Osteocyte (in vitro differentiated cells): Measurements from ENCODE around the gene PROP1. TPM values are rescaled to one million over a fixed set of nuclear protein-coding genes. Genes with fewer than 3 reads are reported as not detected.
A peak's percentile ranks its signal among the peaks of the same experiment; 100 is the strongest.

Experiments used
- DNase-seq: peaks from one replicate; pipeline ENCODE4 v3.0.0; 2021; ENCODE audit warnings: mixed read lengths; ENCODE audit not compliant: unreplicated experiment; ENCODE audit errors: extremely low spot score
- H3K27ac Mint-ChIP-seq: one replicate; pipeline ENCODE4 v1.8.0; 2021; ENCODE audit warnings: mild to moderate bottlenecking, mixed read lengths; ENCODE audit not compliant: unreplicated experiment
- H3K27me3 Mint-ChIP-seq: one replicate; pipeline ENCODE4 v1.8.0; 2021; ENCODE audit warnings: mixed read lengths; ENCODE audit not compliant: unreplicated experiment
- H3K36me3 Mint-ChIP-seq: one replicate; pipeline ENCODE4 v1.8.0; 2021; ENCODE audit warnings: mixed read lengths; ENCODE audit not compliant: unreplicated experiment
- H3K4me1 Mint-ChIP-seq: one replicate; pipeline ENCODE4 v1.8.0; 2021; ENCODE audit warnings: mixed read lengths; ENCODE audit not compliant: unreplicated experiment
- H3K4me3 Mint-ChIP-seq: one replicate; pipeline ENCODE4 v1.8.0; 2021; ENCODE audit warnings: mild to moderate bottlenecking, moderate library complexity, mixed read lengths; ENCODE audit not compliant: unreplicated experiment
- H3K9me3 Mint-ChIP-seq: one replicate; pipeline ENCODE4 v1.8.0; 2021; ENCODE audit warnings: mixed read lengths; ENCODE audit not compliant: unreplicated experiment
- CTCF ChIP-seq: fragments of 200-600 bp; sonication (generic); IDR thresholded peaks from 2 replicates; pipeline ENCODE4 v1.5.0; 2021; ENCODE audit warnings: antibody characterized with exemption, mild to moderate bottlenecking, moderate library complexity
- total RNA-seq: library from RNA; stranded (reverse); gene quantifications from 2 replicates; pipeline ENCODE4 v1.2.1, GENCODE V29; 2021

PROP1 gene
- total RNA-seq, 1 donor from 2014 or later: not detected

GRCh38 chr5:177992466-177992865 lies 3.6 kb downstream of the PROP1 start:
- TF ChIP-seq CTCF: no peak
- Mint-ChIP-seq H3K27ac (no peak overlapping the region), H3K36me3 (no peaks in the 10 kb centered on the region), H3K4me1 (no peaks in the 10 kb centered on the region), H3K27me3 (peaks cover 8% of the 10 kb centered on the region), H3K4me3 (no peak overlapping the region), H3K9me3 (no peaks in the 10 kb centered on the region)
- peak; percentile 51 for DNase-seq

GRCh38 chr5:177988989-177989625 lies 6.9 kb downstream of the PROP1 start:
- no peaks in the 10 kb centered on the region for H3K9me3 Mint-ChIP-seq
- no peaks in the 10 kb centered on the region for H3K36me3 Mint-ChIP-seq
- H3K4me3 Mint-ChIP-seq: no peak overlapping the region
- H3K27me3 Mint-ChIP-seq: peaks cover 2% of the 10 kb centered on the region
- no peak overlapping the region for H3K27ac Mint-ChIP-seq
- no peaks in the 10 kb centered on the region for H3K4me1 Mint-ChIP-seq
- peak; percentile 60 for DNase-seq
- TF ChIP-seq CTCF: no peak

GRCh38 chr5:177987326-177987725 lies 8.7 kb downstream of the PROP1 start:
- Mint-ChIP-seq H3K27ac (no peak overlapping the region), H3K36me3 (no peaks in the 10 kb centered on the region), H3K9me3 (no peaks in the 10 kb centered on the region), H3K4me1 (no peaks in the 10 kb centered on the region), H3K4me3 (no peak overlapping the region), H3K27me3 (peaks cover 2% of the 10 kb centered on the region)
- DNase-seq: peak; percentile 25
- no peak for TF ChIP-seq CTCF

- H3K9me3 Mint-ChIP-seq: no peaks in the 10 kb centered on the region
- no peak overlapping the region for H3K27ac Mint-ChIP-seq
- TF ChIP-seq CTCF: no peak
- peak; percentile 79 for DNase-seq
- peaks cover 2% of the 10 kb centered on the region for H3K27me3 Mint-ChIP-seq
- no peak overlapping the region for H3K4me3 Mint-ChIP-seq
- H3K36me3 Mint-ChIP-seq: no peaks in the 10 kb centered on the region
- no peaks in the 10 kb centered on the region for H3K4me1 Mint-ChIP-seq
Measured at GRCh38 chr5:177985430-177986040, 10.5 kb downstream of the PROP1 start.

GRCh38 chr5:177984584-177985206 lies 11.3 kb downstream of the PROP1 start:
- no peaks in the 10 kb centered on the region for H3K36me3 Mint-ChIP-seq
- H3K27me3 Mint-ChIP-seq: peaks cover 2% of the 10 kb centered on the region
- TF ChIP-seq CTCF: no peak
- no peak overlapping the region for H3K27ac Mint-ChIP-seq
- H3K4me1 Mint-ChIP-seq: no peaks in the 10 kb centered on the region
- H3K4me3 Mint-ChIP-seq: no peak overlapping the region
- H3K9me3 Mint-ChIP-seq: no peaks in the 10 kb centered on the region
- DNase-seq: peak; percentile 81
